Stimulated activated CD8-positive, alpha-beta memory T cell treated with anti-CD3 and anti-CD28 coated beads, Interleukin-7, amount 100 ng/mL, for 1 hour (primary cell): ENCODE measurements around the gene AMY1B.
"Not testable (repeated sequence)": the region's sequence is repeated elsewhere in the genome, so short reads cannot be mapped to it uniquely, and the experiment has no call there.

Experiments
- DNase-seq, 2 donors: peaks; one replicate each; pipeline ENCODE4 v3.0.0-alpha.2; 2020; ENCODE audit warnings: low read depth in 2 of 2

Gene AMY1B

DNA sequence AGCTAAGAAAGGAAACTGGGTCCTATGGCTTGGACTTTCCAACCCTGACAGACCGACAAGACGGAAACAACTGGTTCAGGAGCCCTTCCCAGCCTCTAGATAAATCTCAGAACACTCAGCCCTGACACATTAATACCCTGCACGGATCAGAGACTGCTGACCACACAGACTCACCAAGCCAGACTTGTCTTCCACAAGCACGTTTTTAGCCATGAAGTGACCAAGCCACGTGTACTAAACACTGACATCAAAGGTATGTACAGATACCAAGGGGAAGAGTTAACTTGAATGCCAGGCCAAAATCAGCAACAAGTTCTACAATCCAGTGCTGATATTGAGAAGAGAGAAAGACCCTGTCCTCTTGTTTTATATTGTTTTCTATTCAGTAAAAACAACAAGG, at the start of gene AMY1B:
AMY1B (minus strand) TSS at position 101 of the 400 bp plus-strand sequence. CDS start 571 bp downstream, outside the sequence.
- DNase-seq, result not testable (repeated sequence)

DNA sequence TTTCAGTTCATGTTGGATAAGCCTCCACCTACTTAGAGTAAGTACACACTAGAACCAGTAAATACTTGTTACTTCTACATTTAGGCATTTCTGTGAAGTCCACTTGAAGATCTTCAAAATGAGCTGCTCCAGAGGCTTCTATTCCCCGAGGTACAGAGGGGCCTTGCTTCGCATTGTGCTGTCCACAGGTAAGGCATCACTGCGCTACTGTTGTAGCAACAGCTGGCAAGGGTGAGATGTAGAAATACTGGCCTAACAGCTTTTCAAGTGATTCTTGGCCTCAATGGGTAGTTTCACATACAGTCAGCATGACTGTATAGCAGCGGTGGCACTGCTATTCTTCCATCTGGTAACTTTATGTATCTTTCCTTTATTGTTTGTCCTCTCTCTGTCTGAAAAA, 49.0 kb upstream of the AMY1B start:
- not testable (repeated sequence) for DNase-seq

DNA sequence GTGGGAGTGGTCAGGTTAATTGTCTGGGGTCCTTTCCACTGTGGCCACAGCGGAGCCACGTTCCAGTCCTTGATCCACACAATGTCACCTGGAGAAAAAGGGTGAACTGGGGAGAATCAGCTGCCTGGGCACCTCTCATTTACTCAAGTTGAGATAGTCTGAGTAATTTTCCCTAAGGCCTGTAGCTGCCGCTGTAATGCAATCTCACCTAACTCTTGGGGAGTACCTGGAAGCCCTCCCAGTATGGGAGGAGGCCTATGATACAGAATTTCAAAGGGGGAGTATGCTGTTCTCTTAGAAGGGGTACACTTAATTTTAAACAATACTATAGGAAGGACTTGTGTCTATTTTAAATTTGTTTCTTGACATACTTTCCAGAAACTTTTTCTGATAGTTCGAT, 48.4 kb upstream of the AMY1B start:
- not testable (repeated sequence) for DNase-seq

DNA sequence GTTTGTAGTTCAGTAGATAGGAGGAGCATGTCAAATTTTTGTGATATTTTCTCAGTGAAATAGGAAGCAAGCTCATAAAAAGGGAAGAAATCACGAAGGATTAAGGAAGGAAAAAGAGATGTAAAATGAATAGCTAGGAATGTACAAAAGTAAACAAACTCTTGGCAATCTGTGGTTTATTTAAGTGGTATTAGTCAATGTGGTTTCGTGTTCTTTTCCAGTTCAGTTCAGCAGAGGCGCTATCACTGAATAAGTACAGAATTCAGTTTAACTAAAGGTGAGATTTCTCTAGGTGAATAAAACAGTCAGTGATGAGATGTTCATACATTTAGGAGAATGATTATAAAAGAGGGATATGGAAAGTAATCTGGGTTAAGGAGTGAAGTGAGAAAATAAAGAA, 42.0 kb upstream of the AMY1B start:
- DNase-seq, result not testable (repeated sequence)

DNA sequence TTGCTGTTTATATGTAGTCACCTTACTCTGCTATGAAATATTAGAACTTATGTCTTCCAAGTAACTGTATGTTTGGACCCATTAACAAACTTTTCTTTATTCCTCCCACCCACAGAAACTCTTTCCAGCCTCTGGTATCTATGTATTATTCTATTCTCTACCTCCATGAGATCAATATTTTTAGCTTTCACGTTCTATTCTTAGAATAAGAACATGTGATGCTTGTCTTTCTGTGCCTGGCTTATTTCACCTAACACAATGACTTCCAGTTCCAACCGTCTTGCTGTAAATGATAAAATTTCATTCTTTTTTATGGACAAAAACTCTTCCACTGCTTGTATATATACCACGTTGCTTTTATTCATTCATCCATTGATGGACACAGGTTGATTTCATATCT, 39.3 kb upstream of the AMY1B start:
- not testable (repeated sequence) for DNase-seq

DNA sequence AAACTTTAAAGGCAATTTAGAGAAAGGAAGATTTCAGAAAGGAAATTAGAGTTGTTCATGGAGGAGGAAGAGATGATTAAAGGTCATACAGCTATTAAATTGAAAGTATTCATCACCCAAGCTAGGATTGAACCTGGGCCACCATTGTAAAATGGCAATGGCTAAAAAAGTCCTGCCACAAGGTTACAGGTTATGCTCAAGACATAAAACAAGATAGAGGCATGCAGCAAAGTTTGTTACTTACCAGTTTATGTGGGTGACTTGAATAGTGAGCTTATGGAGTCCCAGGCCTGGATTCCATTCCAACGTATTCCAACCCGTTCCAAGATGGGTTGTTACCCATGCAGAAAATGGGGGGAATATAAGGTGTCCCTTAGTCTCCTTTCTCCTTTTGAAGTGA, 25.5 kb upstream of the AMY1B start:
- DNase-seq, result not testable (repeated sequence)

DNA sequence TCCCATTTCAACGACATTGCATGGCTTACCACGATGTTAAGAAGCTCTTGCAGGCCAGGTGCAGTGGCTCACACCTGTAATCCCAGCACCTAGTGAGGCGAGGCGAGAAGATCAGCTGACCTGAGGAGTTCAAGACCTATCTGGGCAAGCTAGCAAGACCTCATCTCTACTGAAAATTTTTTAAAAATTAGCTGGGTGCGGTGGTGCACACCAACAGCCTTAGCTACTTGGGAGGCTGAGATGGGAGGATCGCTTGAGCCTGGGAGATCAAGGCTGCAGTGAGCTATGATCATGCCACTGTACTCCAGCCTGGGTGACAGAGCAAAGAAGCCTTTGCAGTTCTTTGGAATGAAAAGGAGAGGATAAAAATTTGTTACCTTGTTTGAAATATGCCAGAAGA, 21.4 kb upstream of the AMY1B start:
- not testable (repeated sequence) for DNase-seq

DNA sequence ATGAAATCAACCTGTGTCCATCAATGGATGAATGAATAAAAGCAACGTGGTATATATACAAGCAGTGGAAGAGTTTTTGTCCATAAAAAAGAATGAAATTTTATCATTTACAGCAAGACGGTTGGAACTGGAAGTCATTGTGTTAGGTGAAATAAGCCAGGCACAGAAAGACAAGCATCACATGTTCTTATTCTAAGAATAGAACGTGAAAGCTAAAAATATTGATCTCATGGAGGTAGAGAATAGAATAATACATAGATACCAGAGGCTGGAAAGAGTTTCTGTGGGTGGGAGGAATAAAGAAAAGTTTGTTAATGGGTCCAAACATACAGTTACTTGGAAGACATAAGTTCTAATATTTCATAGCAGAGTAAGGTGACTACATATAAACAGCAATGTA, 14.4 kb upstream of the AMY1B start:
- DNase-seq, result not testable (repeated sequence)

DNA sequence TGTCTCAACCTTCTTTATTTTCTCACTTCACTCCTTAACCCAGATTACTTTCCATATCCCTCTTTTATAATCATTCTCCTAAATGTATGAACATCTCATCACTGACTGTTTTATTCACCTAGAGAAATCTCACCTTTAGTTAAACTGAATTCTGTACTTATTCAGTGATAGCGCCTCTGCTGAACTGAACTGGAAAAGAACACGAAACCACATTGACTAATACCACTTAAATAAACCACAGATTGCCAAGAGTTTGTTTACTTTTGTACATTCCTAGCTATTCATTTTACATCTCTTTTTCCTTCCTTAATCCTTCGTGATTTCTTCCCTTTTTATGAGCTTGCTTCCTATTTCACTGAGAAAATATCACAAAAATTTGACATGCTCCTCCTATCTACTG, 11.7 kb upstream of the AMY1B start:
- not testable (repeated sequence) for DNase-seq

DNA sequence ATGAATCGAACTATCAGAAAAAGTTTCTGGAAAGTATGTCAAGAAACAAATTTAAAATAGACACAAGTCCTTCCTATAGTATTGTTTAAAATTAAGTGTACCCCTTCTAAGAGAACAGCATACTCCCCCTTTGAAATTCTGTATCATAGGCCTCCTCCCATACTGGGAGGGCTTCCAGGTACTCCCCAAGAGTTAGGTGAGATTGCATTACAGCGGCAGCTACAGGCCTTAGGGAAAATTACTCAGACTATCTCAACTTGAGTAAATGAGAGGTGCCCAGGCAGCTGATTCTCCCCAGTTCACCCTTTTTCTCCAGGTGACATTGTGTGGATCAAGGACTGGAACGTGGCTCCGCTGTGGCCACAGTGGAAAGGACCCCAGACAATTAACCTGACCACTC, 5.2 kb upstream of the AMY1B start:
- DNase-seq, result not testable (repeated sequence)

DNA sequence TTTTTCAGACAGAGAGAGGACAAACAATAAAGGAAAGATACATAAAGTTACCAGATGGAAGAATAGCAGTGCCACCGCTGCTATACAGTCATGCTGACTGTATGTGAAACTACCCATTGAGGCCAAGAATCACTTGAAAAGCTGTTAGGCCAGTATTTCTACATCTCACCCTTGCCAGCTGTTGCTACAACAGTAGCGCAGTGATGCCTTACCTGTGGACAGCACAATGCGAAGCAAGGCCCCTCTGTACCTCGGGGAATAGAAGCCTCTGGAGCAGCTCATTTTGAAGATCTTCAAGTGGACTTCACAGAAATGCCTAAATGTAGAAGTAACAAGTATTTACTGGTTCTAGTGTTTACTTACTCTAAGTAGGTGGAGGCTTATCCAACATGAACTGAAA, 4.7 kb upstream of the AMY1B start:
- DNase-seq, result not testable (repeated sequence)

DNA sequence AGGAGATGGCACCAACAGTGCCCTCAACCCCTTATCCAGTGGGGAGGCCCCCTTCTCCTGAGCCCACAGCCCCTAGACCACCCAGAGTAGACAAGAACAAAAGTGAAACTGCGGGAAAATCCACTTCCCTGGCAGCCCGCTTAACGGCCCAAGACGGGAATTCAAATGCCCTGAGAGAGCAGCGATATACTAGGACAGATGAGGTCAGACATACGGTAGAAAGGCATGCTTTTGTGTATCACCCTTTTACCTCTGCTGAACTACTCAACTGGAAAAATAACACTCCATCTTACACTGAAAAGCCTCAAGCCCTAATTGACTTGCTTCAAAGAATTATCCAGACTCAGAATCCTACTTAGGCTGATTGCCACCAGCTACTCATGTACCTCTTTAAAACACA, 1.4 kb upstream of the AMY1B start:
- DNase-seq, result not testable (repeated sequence)

DNA sequence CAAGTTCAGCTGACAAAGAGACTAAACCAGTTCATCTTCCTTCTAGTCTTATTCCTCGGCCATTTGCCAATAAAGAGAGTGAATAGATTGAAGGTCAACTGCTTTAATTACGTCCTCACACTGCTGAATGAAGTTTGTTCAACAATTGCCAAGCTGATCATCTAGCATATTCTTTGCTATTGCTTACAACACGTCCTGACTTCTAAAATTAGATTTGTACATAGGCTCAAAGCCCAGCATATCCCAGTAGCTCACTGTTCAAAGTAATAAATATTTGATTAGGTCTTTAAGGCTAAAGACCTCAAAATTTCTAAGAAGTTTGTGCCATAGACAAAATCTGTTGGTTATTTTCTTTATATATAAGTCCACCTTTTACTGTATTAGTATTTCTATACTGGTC, 19.7 kb downstream of the AMY1B start:
- not testable (repeated sequence) for DNase-seq

DNA sequence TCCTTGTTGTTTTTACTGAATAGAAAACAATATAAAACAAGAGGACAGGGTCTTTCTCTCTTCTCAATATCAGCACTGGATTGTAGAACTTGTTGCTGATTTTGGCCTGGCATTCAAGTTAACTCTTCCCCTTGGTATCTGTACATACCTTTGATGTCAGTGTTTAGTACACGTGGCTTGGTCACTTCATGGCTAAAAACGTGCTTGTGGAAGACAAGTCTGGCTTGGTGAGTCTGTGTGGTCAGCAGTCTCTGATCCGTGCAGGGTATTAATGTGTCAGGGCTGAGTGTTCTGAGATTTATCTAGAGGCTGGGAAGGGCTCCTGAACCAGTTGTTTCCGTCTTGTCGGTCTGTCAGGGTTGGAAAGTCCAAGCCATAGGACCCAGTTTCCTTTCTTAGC, 40.5 kb downstream of the AMY1B start, which contains the start of gene AMY1A:
AMY1A (plus strand) TSS at position 301 of the 400 bp plus-strand sequence. CDS start 571 bp downstream, outside the sequence.
- DNase-seq, result not testable (repeated sequence)

DNA sequence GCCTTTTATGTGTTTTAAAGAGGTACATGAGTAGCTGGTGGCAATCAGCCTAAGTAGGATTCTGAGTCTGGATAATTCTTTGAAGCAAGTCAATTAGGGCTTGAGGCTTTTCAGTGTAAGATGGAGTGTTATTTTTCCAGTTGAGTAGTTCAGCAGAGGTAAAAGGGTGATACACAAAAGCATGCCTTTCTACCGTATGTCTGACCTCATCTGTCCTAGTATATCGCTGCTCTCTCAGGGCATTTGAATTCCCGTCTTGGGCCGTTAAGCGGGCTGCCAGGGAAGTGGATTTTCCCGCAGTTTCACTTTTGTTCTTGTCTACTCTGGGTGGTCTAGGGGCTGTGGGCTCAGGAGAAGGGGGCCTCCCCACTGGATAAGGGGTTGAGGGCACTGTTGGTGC, 41.9 kb downstream of the AMY1B start:
- not testable (repeated sequence) for DNase-seq

DNA sequence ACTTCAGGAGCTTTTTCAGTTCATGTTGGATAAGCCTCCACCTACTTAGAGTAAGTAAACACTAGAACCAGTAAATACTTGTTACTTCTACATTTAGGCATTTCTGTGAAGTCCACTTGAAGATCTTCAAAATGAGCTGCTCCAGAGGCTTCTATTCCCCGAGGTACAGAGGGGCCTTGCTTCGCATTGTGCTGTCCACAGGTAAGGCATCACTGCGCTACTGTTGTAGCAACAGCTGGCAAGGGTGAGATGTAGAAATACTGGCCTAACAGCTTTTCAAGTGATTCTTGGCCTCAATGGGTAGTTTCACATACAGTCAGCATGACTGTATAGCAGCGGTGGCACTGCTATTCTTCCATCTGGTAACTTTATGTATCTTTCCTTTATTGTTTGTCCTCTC, 45.1 kb downstream of the AMY1B start:
- DNase-seq, result not testable (repeated sequence)

DNA sequence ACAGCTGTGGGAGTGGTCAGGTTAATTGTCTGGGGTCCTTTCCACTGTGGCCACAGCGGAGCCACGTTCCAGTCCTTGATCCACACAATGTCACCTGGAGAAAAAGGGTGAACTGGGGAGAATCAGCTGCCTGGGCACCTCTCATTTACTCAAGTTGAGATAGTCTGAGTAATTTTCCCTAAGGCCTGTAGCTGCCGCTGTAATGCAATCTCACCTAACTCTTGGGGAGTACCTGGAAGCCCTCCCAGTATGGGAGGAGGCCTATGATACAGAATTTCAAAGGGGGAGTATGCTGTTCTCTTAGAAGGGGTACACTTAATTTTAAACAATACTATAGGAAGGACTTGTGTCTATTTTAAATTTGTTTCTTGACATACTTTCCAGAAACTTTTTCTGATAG, 45.7 kb downstream of the AMY1B start:
- not testable (repeated sequence) for DNase-seq

DNA sequence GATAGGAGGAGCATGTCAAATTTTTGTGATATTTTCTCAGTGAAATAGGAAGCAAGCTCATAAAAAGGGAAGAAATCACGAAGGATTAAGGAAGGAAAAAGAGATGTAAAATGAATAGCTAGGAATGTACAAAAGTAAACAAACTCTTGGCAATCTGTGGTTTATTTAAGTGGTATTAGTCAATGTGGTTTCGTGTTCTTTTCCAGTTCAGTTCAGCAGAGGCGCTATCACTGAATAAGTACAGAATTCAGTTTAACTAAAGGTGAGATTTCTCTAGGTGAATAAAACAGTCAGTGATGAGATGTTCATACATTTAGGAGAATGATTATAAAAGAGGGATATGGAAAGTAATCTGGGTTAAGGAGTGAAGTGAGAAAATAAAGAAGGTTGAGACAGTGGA, 52.1 kb downstream of the AMY1B start:
- DNase-seq, result not testable (repeated sequence)

DNA sequence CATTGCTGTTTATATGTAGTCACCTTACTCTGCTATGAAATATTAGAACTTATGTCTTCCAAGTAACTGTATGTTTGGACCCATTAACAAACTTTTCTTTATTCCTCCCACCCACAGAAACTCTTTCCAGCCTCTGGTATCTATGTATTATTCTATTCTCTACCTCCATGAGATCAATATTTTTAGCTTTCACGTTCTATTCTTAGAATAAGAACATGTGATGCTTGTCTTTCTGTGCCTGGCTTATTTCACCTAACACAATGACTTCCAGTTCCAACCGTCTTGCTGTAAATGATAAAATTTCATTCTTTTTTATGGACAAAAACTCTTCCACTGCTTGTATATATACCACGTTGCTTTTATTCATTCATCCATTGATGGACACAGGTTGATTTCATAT, 54.8 kb downstream of the AMY1B start:
- not testable (repeated sequence) for DNase-seq
